Left colon (tissue), 2 donors: ENCODE data around the gene TGIF2. TPM values are rescaled to one million over a fixed set of nuclear protein-coding genes. Genes with fewer than 3 reads are reported as not detected.

Source experiments
- ATAC-seq: fragments of 200-7000 bp; cut with Tn5 transposase; one replicate; pipeline ENCODE4 v1.9.1; 2020; ENCODE audit warnings: mild to moderate bottlenecking, moderate library complexity
- DNase-seq, 2 donors: peaks; one replicate each; pipeline ENCODE4 v3.0.0-alpha.2; 2020
- intact Hi-C, 2 donors: fragments of 100-400 bp; cut with DNase I in 1 of 2; cut with micrococcal nuclease in 1 of 2; formaldehyde crosslinking; loops; one replicate each; pipeline versions ENCODE4 v1.11.2 to v1.14.0; 2022; cut with DNase I, micrococcal nuclease
- long read RNA-seq: library from polyadenylated mRNA; unstranded; transcript quantifications from one replicate; pipeline ENCODE4 v2.0.0, GENCODE V29; 2021
- total RNA-seq, 2 donors: library from RNA; stranded (reverse); fragmentation: NEBNext Ultra II Directional; extraction: Animal tissue kit (Norgen Biotek cat#: 25700); gene quantifications; one replicate each; pipeline ENCODE4 v1.2.1, GENCODE V29; 2021
- donor health status: DM: no; HTN: no; CAD: no.
- donor health status: DM: yes; HTN: yes; CAD: no.

The TGIF2 gene
- 1 to 10 TPM; 4.8 to 4.9 TPM for total RNA-seq
- long read RNA-seq, partial matches to known transcripts = 1 of 9 reads
- long read RNA-seq, other reads (novel, unspliced or antisense) = 4 of 9 reads

DNA sequence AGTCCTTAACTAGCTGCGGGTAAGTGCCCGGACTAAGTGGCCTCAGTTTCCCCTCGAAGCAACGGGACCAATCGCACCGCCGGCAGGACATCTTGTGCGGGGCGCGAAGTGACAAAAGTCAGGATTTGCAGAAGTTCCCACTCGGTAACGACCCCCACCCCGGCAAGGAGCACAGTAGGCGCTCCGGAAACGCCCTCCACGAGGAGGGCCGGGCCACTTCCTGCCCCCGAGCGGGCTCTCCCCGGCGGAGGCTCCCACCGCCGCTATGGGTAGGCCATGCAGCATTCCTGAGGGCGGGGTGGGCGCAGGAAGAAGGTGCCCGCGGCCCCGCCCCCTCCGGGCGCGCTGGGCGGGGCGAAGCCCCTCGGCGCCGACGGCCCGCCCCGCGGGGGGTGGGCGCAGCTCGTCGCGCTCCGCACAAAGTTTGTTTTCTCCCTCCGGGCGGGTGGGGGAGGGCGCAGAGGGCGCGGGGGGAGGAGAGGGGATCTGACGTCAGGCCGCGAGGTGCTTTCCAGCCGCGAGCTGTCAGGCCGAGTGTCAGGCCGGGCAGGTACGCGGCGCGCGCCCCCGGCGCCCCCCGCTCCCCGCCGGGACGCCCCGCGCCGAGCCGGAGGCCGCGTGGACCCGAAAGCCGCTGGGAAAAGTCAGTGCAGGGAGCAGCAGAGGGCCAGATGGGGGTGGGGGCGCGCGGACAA is at the start of gene TGIF2:
TGIF2 (plus strand) TSS at position 495 of the 695 bp plus-strand sequence. CDS start 5,178 bp downstream, outside the sequence.
- DNase-seq (peak; percentile 83), ATAC-seq (peak; percentile 71)
- intact Hi-C loops = no loop called here

DNA sequence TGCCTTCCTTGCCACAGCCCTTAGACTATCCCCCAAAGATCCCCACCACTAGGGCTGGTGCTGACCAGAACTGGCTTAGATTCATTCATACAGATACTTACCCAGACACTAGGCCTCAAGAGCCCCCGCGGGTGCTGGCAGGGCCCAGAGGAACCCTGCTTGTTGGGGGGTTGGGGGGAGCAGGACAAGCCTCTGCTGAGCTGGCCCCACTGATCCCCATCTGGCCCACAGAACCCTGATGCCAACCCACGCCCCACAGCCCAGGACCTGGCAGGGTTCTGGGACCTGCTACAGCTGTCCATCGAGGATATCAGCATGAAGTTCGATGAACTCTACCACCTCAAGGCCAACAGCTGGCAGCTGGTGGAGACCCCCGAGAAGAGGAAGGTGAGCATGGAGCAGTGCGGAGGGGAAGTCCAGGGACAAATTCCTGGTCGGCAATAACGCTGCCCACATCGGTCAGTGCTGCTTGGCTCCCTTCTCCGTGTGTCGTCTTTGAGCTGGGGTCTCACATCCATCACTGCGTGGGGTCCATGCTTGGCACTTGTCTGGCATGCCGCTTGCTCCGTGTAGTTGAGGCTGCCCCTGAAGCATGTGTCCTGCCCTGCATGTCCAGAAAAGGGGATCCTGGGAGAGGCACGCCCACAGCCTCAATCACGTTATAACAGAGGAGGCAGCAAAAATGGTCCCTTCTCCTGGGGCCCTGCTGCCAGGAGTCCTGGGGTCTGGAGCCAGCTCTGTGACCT is 47.6 kb upstream of the TGIF2 start:
- DNase-seq (no peak), ATAC-seq (no peak)
- intact Hi-C loops = no loop called here

DNA sequence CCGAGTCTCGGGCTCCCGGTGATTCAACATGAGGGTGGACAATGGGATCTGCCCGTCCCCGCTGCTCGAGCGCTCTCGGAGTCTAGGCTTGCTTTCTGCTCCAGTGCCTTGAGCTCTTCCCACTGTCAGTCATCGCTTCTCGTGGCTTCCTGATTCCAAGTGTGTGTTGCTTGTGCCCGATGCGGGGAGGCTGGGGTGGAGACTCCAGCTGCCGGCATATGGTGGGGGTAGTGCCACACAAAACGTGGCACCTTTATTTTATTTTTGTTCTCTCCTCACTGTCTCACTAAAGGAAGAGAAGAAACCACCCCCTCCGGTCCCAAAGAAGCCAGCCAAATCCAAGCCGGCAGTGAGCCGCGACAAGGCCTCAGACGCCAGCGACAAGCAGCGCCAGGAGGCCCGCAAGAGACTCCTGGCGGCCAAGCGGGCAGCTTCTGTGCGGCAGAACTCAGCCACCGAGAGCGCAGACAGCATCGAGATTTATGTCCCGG is 46.8 kb upstream of the TGIF2 start:
- intact Hi-C loops = no loop called here
- DNase-seq = no peak

DNA sequence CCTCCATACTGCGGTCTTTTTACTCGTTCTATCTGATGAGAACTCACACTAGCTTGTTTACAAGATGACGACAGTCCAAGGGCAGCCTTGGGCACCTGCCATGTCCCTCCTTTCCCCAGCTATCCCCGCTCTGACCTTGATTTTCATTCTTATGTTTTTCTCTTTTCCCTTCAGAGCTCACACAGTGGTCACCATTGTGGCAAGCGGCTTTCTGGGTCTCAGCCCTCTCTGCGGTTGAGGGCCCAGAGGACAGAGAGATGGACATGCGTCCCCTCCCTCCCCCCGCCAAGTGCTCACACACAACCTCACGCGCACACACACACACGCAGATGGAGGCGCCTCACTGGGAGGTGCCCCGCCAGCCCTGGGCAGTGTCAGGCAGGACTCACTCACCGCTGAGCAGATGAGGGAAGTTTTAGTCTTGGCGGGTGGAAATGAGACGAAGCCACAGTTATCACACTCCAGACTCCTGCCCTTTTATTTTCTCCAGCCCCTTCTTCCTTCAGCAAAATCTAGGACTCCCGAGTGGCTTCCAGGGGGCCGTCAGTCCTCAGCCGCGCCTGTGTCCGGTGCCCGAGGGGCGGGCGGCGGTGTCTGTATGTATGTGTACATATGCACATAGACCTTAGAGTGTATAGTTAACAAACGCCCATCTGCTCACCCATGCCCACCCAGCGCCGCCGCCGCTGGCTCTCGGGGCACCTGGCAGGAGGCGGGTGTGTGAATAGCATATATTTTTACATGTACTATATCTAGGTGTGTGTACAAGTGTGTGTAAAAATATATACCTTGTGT is 45.9 kb upstream of the TGIF2 start:
- ATAC-seq = peak; percentile 24
- intact Hi-C loops = no loop called here

More for the DNA sequence above, 46.8 kb upstream of the TGIF2 start:
- ATAC-seq = no peak

DNA sequence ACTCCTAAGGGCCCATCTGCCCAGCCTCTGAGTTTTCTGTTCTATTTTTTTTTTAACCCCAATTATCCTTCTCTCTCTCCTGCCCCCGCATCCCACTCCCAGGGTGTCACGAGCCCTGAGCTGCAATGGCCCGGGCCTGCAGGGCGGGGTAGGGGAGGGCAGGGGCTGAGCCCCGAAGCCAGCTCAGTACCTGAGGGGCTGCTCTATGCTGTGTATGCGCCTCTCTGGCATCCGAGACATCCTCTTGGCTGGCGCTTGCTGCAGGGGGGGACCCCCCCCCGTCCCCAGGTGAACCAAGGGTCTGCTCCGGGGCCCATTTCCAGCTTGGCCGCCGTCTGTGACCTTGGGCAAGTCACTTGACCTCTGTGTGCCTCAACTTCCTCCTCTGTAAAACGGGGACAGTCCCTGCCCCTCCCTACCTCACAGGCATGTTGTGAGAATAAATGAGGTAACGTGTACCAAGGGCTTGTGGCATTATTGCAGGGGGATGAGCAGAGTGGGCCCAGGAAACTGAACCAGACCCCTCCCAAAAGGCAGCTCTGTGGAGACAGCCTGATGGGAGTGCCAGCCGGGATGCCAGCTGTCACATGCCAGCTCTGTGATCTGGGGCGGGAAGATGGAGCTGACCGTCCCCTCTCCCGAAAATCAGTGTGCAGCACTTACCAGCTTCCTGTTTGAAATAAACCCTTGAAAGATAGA is 45.1 kb upstream of the TGIF2 start:
- no peak for ATAC-seq
- intact Hi-C loops = no loop called here
- no peak for DNase-seq

More for the DNA sequence above, 45.9 kb upstream of the TGIF2 start:
- no peak for DNase-seq

DNA sequence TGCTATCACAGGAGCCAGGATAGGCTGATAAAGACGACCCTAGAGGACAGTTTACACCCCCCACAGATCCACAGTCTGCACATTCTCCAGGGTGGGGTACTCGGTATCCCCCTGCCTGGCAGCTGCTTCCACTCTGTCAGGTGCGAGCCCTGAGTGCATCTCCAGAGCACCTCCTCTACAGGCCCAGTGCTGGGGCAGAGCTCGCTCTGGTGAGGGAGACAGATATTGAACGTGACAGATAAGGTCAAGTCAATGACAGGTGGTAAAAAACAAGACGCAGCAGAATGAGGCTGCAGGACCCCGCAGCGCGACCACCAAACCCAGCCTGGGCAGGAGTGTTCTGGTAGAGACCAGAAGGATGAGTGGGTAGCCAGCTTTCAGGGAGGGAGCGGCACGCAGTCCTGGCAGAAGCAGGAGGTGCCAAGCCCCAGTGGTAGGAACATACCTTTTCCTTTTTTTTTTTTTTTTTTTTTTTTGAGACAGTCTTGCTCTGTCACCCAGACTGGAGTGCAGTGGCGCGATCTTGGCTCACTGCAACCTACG is 44.5 kb upstream of the TGIF2 start:
- DNase-seq (no peak), ATAC-seq (peak; percentile 26)
- intact Hi-C loops = no loop called here

DNA sequence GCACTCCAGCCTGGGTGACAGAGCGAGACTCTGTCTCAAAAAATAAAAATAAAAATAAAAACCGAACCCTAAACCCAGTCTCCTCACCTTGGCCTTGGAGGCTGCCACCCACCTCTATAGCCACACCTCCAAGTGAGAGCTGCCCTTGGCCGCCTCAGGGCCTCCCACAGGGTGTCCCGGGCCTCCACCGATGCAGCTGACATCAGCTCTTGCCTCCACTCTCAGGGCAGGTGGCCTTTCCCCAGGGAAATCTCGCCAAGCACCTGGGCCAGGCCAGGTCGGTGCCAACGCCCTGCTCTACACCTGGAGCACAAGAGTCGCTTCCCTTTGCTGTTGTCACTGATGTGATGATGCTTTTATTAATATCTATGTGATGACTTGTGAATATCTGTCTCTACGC is 41.0 kb upstream of the TGIF2 start:
- peak; percentile 18 for ATAC-seq

DNA sequence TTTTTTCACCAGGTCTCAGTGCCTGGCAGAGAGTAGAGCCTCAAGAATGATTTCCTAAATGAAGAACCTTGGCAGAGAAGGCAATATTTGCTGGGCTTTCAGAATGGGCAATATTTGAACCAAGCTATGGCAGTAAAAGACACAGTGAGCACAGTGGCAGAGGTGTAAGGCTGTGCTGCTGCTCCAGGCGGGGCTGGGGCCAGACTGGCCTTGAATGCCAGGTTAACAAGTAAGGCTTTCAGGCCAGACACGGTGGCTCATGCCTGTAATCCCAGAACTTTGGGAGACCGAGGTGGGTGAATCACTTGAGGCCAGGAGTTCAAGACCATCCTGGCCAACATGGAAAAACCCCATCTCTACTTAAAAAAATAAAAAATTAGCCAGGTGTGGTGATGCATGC is 40.6 kb upstream of the TGIF2 start:
- ATAC-seq = no peak
- DNase-seq = no peak

More for the DNA sequence above, 41.0 kb upstream of the TGIF2 start:
- DNase-seq = no peak
- intact Hi-C loops = no loop called here

DNA sequence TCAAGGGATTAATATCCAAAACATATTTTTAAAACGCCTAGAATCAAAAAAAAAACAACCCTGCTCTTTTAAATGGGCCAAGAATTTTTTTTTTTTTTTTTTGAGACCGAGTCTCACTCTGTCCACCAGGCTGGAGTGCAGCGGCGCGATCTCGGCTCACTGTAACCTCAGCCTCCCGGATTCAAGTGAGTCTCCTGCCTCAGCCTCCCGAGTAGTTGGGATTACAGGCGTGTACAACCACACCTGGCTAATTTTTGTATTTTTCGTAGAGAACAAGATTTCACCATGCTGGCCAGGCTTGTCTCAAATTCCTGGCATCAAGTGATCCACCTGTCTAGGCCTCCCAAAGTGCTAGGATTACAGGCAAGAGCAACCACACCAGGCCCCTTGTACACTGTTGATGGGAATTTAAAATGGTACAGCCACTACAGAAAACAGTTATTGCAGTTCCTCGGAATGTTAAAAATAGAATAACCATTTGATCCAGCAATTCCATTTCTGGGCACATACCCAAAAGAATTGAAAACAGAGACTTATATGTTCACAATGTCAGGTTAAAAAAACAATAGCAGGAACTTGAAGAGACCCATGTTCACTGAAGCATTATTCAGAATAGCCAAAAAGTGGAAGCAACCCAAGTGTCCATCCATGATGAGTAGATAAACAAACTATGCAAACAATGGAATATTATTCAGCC is 35.2 kb upstream of the TGIF2 start:
- ATAC-seq (no peak), DNase-seq (no peak)
- intact Hi-C loops = no loop called here

More for the DNA sequence above, 40.6 kb upstream of the TGIF2 start:
- intact Hi-C loops = no loop called here

DNA sequence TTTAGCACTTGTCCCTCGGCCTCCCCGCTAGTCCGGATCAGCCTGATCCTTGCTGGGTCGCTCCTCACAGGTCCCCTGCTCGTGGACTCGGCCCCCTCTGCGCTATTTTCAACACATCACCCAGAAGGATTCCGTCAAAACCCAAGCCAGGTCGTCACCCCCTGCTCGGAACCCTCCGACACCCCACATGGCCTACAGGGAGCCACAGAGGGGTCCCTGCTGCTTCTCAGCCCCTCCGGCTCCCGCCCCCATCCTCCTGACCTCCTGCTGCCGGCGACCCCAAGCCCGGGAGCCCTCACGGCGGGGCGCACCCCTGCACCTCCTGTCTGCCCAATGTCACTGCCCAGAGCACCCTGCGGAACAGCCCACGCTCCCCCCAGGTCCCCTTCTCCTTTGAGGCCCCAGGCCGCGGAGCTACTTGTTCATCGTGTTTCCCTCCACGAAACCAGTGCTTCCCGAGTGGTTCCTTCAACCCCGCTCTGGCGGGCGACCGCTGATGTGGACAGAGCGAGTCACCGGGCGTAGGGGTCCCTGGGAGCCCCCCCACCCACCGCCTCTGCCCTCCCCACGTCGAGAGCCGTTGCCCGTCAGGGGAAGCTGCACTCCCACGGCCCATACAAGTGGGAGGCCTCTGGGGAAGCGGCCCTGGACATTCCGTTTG is 32.7 kb upstream of the TGIF2 start:
- ATAC-seq = no peak
- intact Hi-C loops = no loop called here
- DNase-seq = no peak

DNA sequence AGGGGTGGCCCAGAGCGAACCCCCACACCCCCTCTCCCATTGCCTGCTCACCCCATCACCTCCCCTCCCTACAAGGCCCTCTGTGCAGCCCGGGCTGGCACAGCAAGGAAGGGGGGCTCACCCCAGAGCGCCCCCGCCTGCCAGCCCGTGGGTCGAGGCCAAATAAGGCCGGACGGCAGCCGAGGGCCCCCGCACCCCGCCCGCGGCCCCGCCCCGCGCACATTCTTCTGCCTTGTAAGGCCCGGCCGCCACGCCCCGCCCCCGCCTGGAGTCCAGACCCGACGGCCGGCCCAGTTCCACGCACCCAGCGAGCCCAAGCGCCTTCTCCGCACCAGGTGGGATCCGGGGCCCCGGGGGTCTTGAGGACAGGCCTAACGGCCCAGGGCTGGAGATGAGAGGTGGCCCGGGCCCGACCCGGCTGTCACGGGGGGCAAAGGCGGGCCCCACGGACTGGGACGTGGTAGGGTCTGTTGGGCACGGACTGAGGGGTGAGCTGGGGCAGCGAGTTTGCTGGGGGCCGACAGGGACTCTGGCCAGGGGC is 32.1 kb upstream of the TGIF2 start, which contains the start of gene MYL9:
MYL9 (plus strand) TSS at position 293 of the 541 bp plus-strand sequence. CDS start 3,366 bp downstream, outside the sequence.
- ATAC-seq (peak; percentile 78), DNase-seq (peak; percentile 84 to 89)
- intact Hi-C loops = no loop called here

DNA sequence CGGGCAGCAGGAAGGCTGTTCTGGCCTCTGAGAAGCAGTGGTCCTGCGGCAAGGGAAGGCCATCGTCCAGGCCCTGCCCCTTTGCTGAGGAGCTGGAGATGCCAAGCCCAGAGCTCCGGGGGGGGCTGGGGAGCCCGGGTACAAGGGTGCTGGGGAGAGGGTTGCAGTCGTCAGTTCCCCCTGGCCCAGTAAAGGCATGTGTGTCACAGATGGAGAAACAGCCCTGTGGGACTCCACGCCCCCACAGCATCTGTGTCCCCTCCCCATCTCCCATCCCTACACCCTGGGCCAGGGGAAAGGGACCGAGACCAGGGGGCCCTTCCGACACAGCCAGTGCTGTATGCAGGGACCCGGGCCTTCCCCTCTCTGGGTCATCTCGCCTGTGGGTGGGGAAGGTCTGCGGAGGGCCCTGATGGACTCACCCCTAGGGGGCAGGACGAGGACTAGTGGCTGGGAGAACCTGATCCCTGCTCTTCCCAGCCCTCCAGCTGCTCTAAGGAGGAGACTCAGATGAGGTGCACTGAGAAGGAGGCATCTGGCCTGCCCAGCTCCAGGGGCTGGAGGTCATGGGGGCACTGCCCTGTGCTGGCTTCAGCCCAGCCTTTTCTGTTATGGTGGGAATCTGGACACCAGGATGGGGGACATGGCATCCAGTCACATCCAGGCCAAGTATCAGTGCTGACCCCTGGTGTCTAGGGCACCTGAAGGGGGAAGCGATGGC is 31.5 kb upstream of the TGIF2 start:
- intact Hi-C loops = no loop called here
- ATAC-seq = peak; percentile 26
- DNase-seq = no peak

DNA sequence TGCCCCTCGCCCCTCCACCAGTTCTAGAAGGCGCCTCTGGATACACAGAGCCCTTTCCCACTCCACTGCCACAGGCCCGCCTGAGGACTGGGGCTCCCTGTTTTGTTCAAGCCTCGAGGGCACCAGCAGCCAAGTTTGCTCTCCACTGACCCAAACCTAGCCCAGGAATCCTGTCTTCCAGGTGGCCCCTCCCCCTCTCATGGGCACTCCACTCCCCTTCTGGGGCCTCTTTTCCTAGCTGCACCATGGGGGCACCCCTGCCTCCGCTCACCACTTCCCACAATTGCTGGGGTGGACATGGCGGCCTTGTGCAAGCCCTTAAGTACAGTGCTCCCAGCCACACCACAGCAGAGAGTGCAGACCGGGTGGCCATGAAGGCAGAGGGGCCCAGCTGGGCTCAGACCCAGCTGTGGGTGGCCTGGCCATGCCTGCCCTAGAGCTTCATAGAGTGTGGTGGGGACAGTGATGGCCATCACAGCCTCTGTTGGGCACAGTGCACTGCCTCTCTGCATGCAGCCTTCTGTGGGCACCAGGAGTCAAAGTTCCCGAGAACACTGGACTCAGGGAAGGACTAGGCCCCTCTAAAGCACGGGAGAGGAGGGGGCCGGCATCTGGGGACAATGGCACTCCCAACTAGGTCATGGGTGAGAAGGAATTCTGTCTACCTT is 30.7 kb upstream of the TGIF2 start:
- DNase-seq (no peak), ATAC-seq (no peak)
- intact Hi-C loops = no loop called here

DNA sequence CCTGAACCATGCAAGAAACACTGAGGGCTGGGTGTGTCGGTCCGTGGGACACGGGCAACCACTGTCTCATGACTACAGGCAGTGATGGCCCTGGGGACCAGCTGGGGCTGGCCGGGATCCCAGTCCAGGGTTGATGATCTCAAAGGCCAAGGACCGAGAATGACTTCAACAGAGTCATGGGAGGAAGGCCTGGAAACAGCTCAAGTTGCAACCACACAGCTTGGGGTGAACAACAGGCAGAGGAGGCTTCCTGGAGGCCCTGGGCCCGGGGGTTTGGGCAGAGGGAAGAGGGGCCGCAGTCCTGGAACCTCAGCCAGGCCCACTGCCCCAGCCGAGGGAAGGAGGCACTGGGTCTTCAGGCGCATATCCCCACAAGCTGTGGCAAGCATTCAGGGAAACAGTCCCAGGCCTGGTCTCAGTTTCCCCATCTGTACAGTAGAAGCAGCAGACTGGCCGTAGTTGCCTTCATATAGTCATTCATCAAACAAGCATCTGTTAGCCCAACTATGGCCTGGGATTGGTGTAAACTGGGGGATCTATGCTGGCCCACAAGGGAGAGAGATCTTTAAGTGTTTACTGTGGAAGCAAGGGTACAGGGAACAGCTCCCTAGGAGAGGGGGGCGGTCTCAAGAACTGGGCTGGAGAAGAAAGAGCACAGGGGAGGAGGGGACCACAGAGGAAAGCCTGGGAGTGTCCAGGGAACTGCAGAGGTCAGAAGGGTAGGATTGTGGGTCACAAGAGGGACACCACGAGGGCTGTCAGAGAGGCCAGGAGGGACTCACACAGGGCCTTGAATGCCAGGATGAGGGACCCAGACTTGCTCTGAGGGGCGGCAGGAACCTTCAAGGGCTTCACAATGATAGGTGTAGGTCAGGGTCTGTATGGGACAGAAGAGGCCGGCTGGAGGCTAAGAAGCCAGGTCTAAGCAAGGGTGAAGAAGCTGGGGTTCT is 29.9 kb upstream of the TGIF2 start:
- ATAC-seq = peak; percentile 62
- DNase-seq = peak in 1 of 2 donors; percentile 51
- intact Hi-C loops = no loop called here
